Measurements from ENCODE around the gene KIR3DL2.
"Not testable (repeated sequence)": the region's sequence is repeated elsewhere in the genome, so short reads cannot be mapped to it uniquely, and the experiment has no call there.

The KIR3DL2 gene

DNA sequence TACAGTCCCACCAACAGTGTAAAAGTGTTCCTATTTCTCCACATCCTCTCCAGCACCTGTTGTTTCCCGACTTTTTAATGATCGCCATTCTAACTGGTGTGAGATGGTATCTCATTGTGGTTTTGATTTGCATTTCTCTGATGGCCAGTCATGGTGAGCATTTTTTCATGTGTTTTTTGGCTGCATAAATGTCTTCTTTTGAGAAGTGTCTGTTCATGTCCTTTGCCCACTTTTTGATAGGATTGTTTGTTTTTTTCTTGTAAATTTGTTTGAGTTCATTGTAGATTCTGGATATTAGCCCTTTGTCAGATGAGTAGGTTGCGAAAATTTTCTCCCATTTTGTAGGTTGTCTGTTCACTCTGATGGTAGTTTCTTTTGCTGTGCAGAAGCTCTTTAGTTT is 13.2 kb downstream of the KIR3DL2 start:
- not testable (repeated sequence) for H3F3A ChIP-seq (ENCODE audit: insufficient read depth, low read length); H2AFZ ChIP-seq (ENCODE audit: low read length)

DNA sequence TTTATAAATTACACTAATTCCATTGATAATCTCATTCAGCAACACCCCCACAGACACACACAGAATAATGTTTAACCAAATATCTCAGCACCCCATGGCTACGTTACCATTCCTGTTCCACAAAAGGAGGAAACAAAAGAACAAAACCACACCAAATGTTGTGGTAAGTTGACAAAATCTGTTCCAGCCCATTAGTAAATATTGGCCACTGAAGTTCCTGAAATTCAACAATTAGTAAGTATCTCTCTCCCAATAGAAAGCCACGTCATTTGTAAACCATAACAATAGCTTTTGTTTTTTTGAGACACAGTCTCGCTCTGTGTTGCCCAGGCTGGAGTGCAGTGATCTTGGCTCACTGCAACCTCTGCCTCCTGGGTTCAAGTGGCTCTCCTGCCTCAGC is 21.5 kb downstream of the KIR3DL2 start:
- H3K27ac ChIP-seq (ENCODE audit: low read length) = no peak overlapping the region
- no peaks in the 10 kb centered on the region for H3K9me2 ChIP-seq (replicated peaks; ENCODE audit: insufficient read depth, low read length)
- H3K36me3 ChIP-seq (replicated peaks; ENCODE audit: insufficient read depth, low read length) = no peaks in the 10 kb centered on the region
- TF ChIP-seq, protein P1, sequence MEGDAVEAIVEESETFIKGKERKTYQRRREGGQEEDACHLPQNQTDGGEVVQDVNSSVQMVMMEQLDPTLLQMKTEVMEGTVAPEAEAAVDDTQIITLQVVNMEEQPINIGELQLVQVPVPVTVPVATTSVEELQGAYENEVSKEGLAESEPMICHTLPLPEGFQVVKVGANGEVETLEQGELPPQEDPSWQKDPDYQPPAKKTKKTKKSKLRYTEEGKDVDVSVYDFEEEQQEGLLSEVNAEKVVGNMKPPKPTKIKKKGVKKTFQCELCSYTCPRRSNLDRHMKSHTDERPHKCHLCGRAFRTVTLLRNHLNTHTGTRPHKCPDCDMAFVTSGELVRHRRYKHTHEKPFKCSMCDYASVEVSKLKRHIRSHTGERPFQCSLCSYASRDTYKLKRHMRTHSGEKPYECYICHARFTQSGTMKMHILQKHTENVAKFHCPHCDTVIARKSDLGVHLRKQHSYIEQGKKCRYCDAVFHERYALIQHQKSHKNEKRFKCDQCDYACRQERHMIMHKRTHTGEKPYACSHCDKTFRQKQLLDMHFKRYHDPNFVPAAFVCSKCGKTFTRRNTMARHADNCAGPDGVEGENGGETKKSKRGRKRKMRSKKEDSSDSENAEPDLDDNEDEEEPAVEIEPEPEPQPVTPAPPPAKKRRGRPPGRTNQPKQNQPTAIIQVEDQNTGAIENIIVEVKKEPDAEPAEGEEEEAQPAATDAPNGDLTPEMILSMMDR (IDR thresholded peaks at IDR 0.05; ENCODE audit: low read length) = no peak
- TF ChIP-seq EZH2 (optimal IDR thresholded peaks at IDR 0.05; ENCODE audit: low read depth, low read length) (no peak), EZH2phosphoT487 (IDR thresholded peaks at IDR 0.05; ENCODE audit: low read length) (no peak)
- DNase-seq = no peak
- peaks cover 83% of the 10 kb centered on the region for H3K27me3 ChIP-seq (replicated peaks; ENCODE audit: insufficient read depth, low read length)
- H3K9me3 ChIP-seq (replicated peaks; ENCODE audit: insufficient read depth, low read length) = no peaks in the 10 kb centered on the region
- H3K4me3 ChIP-seq (ENCODE audit: low read length) = no peak overlapping the region
- H2AFZ ChIP-seq (ENCODE audit: low read length) = no peak overlapping the region
- H3K4me1 ChIP-seq (ENCODE audit: low read length) = no peaks in the 10 kb centered on the region
- H3K9ac ChIP-seq (ENCODE audit: low read length) = no peak overlapping the region
- H4K20me1 ChIP-seq (ENCODE audit: insufficient read depth, low read length) = no peaks in the 10 kb centered on the region
- H3K4me2 ChIP-seq (ENCODE audit: low read depth, low read length) = no peak overlapping the region
- H3F3A ChIP-seq (ENCODE audit: insufficient read depth, low read length) = no peaks in the 10 kb centered on the region
- H3K79me2 ChIP-seq (ENCODE audit: low read length) = no peaks in the 10 kb centered on the region

More for the DNA sequence above, 13.2 kb downstream of the KIR3DL2 start:
- peaks cover 53% of the 10 kb centered on the region for H3K27me3 ChIP-seq (replicated peaks; ENCODE audit: insufficient read depth, low read length)
- not testable (repeated sequence) for H3K4me3 ChIP-seq (ENCODE audit: low read length); H3K9ac ChIP-seq (ENCODE audit: low read length); H3K36me3 ChIP-seq (replicated peaks; ENCODE audit: insufficient read depth, low read length); DNase-seq; H3K4me2 ChIP-seq (ENCODE audit: low read depth, low read length); H3K27ac ChIP-seq (ENCODE audit: low read length); H3K4me1 ChIP-seq (ENCODE audit: low read length); H4K20me1 ChIP-seq (ENCODE audit: insufficient read depth, low read length); H3K9me2 ChIP-seq (replicated peaks; ENCODE audit: insufficient read depth, low read length); H3K9me3 ChIP-seq (replicated peaks; ENCODE audit: insufficient read depth, low read length); H3K79me2 ChIP-seq (ENCODE audit: low read length)

DNA sequence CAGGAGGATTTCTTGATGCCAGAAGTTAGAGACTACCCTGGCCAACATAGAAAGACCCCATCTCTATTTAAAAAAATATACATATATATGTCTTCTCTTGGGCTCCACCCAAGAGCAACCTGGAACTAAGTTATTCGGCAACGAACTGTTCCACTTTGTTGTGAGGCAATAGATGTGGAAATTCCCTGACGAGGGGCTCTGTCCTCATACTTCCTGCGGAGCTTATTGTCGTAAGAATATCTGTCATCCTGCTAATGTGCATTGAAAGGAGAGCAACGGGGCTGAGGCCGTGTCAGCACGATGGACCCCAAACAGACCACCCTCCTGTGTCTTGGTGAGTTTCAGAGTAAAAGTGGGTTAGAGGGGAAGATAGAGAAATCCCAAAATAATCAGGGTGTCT is 23.7 kb downstream of the KIR3DL2 start, which contains the start of gene FCAR:
FCAR (plus strand) TSS at position 246 of the 400 bp plus-strand sequence; CDS start at position 301, 55 bp downstream.
- Histone ChIP-seq H3K9me2 (replicated peaks; ENCODE audit: insufficient read depth, low read length) (no peaks in the 10 kb centered on the region), H3K36me3 (replicated peaks; ENCODE audit: insufficient read depth, low read length) (no peaks in the 10 kb centered on the region), H4K20me1 (ENCODE audit: insufficient read depth, low read length) (no peaks in the 10 kb centered on the region), H3K27ac (ENCODE audit: low read length) (no peak within 1 kb of the TSS), H3F3A (ENCODE audit: insufficient read depth, low read length) (no peaks in the 10 kb centered on the region), H3K4me3 (ENCODE audit: low read length) (no peak within 1 kb of the TSS), H3K27me3 (replicated peaks; ENCODE audit: insufficient read depth, low read length) (peaks cover 87% of the 10 kb centered on the region), H3K79me2 (ENCODE audit: low read length) (no peaks in the 10 kb centered on the region), H2AFZ (ENCODE audit: low read length) (no peak within 1 kb of the TSS), H3K4me1 (ENCODE audit: low read length) (no peaks in the 10 kb centered on the region), H3K9me3 (replicated peaks; ENCODE audit: insufficient read depth, low read length) (no peaks in the 10 kb centered on the region), H3K9ac (ENCODE audit: low read length) (no peak within 1 kb of the TSS), H3K4me2 (ENCODE audit: low read depth, low read length) (no peak within 1 kb of the TSS)
- DNase-seq = no peak
- no peak for TF ChIP-seq EZH2phosphoT487 (IDR thresholded peaks at IDR 0.05; ENCODE audit: low read length)
- no peak for TF ChIP-seq EZH2 (optimal IDR thresholded peaks at IDR 0.05; ENCODE audit: low read depth, low read length)
- TF ChIP-seq, protein P1 (IDR thresholded peaks at IDR 0.05; ENCODE audit: low read length) = no peak

DNA sequence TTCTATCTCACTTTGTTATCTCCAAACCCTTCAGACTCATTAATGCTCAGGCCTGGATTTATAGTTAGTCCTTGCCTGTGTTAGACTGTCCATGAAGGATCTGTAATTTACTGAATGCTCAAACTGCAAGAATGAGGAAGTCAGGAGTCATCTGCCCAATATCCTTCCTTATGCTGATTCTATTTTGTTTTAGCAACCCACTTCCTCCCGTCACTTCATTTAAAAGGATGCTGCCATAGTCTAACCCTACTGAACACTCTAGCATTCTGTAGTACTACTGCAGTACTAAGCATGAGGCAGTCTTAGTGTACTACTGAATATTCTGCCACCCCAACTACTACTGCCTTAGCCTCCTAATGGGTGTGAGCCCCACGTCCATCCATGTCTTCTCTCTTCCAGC is 25.3 kb downstream of the KIR3DL2 start:
- Histone ChIP-seq H3K4me1 (ENCODE audit: low read length) (no peaks in the 10 kb centered on the region), H3K9me3 (replicated peaks; ENCODE audit: insufficient read depth, low read length) (no peaks in the 10 kb centered on the region), H3K4me3 (ENCODE audit: low read length) (no peak overlapping the region), H4K20me1 (ENCODE audit: insufficient read depth, low read length) (no peaks in the 10 kb centered on the region), H3K27me3 (replicated peaks; ENCODE audit: insufficient read depth, low read length) (peaks cover 94% of the 10 kb centered on the region), H3K9me2 (replicated peaks; ENCODE audit: insufficient read depth, low read length) (no peaks in the 10 kb centered on the region), H3K9ac (ENCODE audit: low read length) (no peak overlapping the region), H2AFZ (ENCODE audit: low read length) (no peak overlapping the region), H3K36me3 (replicated peaks; ENCODE audit: insufficient read depth, low read length) (no peaks in the 10 kb centered on the region), H3F3A (ENCODE audit: insufficient read depth, low read length) (no peaks in the 10 kb centered on the region), H3K4me2 (ENCODE audit: low read depth, low read length) (no peak overlapping the region), H3K27ac (ENCODE audit: low read length) (no peak overlapping the region), H3K79me2 (ENCODE audit: low read length) (no peaks in the 10 kb centered on the region)
- TF ChIP-seq EZH2 (optimal IDR thresholded peaks at IDR 0.05; ENCODE audit: low read depth, low read length) = no peak
- TF ChIP-seq, protein P1 (IDR thresholded peaks at IDR 0.05; ENCODE audit: low read length) = no peak
- TF ChIP-seq EZH2phosphoT487 (IDR thresholded peaks at IDR 0.05; ENCODE audit: low read length) = no peak
- no peak for DNase-seq

Measured in MM.1S (cell line).